Measurements from ENCODE around the gene NELFE. TPM values are rescaled to one million over a fixed set of nuclear protein-coding genes. Genes with fewer than 3 reads are reported as not detected.
"Not testable (repeated sequence)": the region's sequence is repeated elsewhere in the genome, so short reads cannot be mapped to it uniquely, and the experiment has no call there.

Gene NELFE
- total RNA-seq, 1 experiment from 2014 or later = 68.3 TPM

DNA sequence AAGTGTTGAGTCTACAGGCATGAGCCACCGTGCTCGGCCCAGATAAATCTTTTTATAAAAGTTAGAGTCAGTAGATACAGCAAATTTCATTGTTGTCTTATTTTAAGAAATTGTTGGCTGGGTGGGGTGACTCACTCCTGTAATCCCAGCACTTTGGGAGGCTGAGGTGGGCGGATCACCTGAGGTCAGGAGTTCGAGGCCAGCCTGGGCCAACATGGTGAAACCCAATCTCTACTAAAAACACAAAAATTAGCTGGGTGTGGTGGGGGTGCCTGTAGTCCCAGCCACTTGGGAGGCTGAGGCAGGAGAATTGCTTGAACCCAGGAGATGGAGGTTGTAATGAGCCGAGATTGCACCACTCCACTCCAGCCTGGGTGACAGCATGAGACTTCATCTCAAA is 50.5 kb downstream of the NELFE start:
- CTCF ChIA-PET; ATAC-seq; H3K9me2 ChIP-seq (ENCODE audit: insufficient read depth); H3K9ac ChIP-seq (ENCODE audit: low read length); POLR2A ChIA-PET; H3K9me3 ChIP-seq (ENCODE audit: control insufficient read depth in 1 of 2, insufficient read depth in 1 of 2, low read depth in 1 of 2, low read length in 2 of 2); DNase-seq (ENCODE audit: low read depth, low spot score); intact Hi-C loops (cut with micrococcal nuclease); H3K27me3 ChIP-seq (ENCODE audit: insufficient read depth, low read length); RAD21 ChIA-PET (ENCODE audit: low non-redundant PET in 1 of 2, low total read pairs in 2 of 2, uncharacterized antibody in 2 of 2, unreplicated experiment in 2 of 2); H3K27ac ChIP-seq (ENCODE audit: low read depth, low read length); H3K36me3 ChIP-seq (ENCODE audit: control insufficient read depth in 1 of 2, insufficient read depth in 2 of 2, low read length in 2 of 2); H3K4me3 ChIP-seq (replicated peaks in 1 of 2; ENCODE audit: low read depth in 1 of 2, low read length in 2 of 2); H4K20me1 ChIP-seq (ENCODE audit: insufficient read depth); H3K79me2 ChIP-seq (ENCODE audit: insufficient read depth, low read length); BruUV-seq (replicated peaks): not testable (repeated sequence)
- Histone ChIP-seq H2AFZ (ENCODE audit: low read depth, low read length, poor library complexity, severe bottlenecking) (peak overlapping the region; percentile 19), H3K4me2 (ENCODE audit: low read length) (peak overlapping the region; percentile 44), H3K4me1 (ENCODE audit: control insufficient read depth in 1 of 2, insufficient read depth in 2 of 2, low read length in 2 of 2) (peaks cover 42 to 66% of the 10 kb centered on the region in 2 experiments)

DNA sequence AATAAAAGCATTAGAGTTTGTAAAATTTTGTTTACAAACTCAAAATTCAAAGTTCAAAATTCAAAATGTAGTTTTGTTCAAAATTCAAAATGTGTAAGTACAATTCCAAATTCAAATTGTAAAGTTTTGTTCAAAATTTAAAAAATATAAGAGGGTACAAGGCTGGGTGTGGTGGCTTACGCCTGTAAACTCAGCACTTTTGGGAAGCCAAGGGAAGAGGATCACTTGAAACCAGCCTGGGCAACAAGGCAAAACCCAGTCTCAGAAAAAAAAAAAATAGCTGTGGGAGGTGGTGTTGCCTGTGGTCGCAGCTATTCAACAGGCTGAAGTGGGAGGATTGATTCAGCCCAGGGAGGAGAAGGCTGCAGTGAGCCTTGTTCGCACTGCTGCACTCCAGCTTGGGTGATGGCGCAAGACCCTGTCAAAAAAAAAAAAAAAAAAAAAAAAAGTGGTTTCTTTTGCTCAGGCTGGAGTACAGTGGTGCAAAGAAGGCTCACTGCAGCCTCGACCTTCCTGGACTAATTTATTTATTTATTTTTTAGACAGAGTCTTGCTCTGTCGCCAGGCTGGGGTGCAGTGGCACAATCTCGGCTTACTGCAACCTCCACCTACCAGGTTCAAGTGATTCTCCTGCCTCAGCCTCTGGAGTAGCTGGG is 51.5 kb downstream of the NELFE start:
- BruUV-seq (replicated peaks) = no TSS peak
- H2AFZ ChIP-seq (ENCODE audit: low read depth, low read length, poor library complexity, severe bottlenecking) = no peak overlapping the region
- no peaks in the 10 kb centered on the region for H3K9me2 ChIP-seq (ENCODE audit: insufficient read depth)
- H3K79me2 ChIP-seq (ENCODE audit: insufficient read depth, low read length) = no peaks in the 10 kb centered on the region
- ChIA-PET POLR2A (no interaction called here), RAD21 (ENCODE audit: low non-redundant PET in 1 of 2, low total read pairs in 2 of 2, uncharacterized antibody in 2 of 2, unreplicated experiment in 2 of 2) (no interaction called here), CTCF (interaction anchor here (1.2 kb wide), 1 partner anchor 45 kb away, joined by 4 read pairs; no protein-coding TSS in a partner anchor)
- no peaks in the 10 kb centered on the region for H3K27me3 ChIP-seq (ENCODE audit: insufficient read depth, low read length)
- DNase-seq (ENCODE audit: low read depth, low spot score) (no peak), ATAC-seq (no peak)
- peaks cover 42 to 66% of the 10 kb centered on the region in 2 experiments for H3K4me1 ChIP-seq (ENCODE audit: control insufficient read depth in 1 of 2, insufficient read depth in 2 of 2, low read length in 2 of 2)
- no peak overlapping the region for H3K9ac ChIP-seq (ENCODE audit: low read length)
- no peaks in the 10 kb centered on the region for H3K36me3 ChIP-seq (ENCODE audit: control insufficient read depth in 1 of 2, insufficient read depth in 2 of 2, low read length in 2 of 2)
- H4K20me1 ChIP-seq (ENCODE audit: insufficient read depth) = no peaks in the 10 kb centered on the region
- TF ChIP-seq SRF (IDR thresholded peaks at IDR 0.05; ENCODE audit: low read depth) (no peak), FOSL1 (IDR thresholded peaks at IDR 0.05; ENCODE audit: low read depth) (no peak), EZH2 (IDR thresholded peaks at IDR 0.05) (no peak), ELF1 (IDR thresholded peaks at IDR 0.05; ENCODE audit: borderline replicate concordance, low read depth) (no peak), CEBPB (IDR thresholded peaks at IDR 0.05; ENCODE audit: low read depth) (no peak), EZH2phosphoT487 (IDR thresholded peaks at IDR 0.05; ENCODE audit: borderline replicate concordance) (no peak), SIN3A (IDR thresholded peaks at IDR 0.05; ENCODE audit: low read depth) (no peak)
- H3K9me3 ChIP-seq (ENCODE audit: control insufficient read depth in 1 of 2, insufficient read depth in 1 of 2, low read depth in 1 of 2, low read length in 2 of 2) = no peaks in the 10 kb centered on the region
- H3K4me3 ChIP-seq (replicated peaks in 1 of 2; ENCODE audit: low read depth in 1 of 2, low read length in 2 of 2) = no peak overlapping the region
- intact Hi-C loops (cut with micrococcal nuclease) = no loop called here
- peak overlapping the region; percentile 44; the same call in 1 of the 2 replicates for H3K4me2 ChIP-seq (ENCODE audit: low read length)
- H3K27ac ChIP-seq (ENCODE audit: low read depth, low read length) = no peak overlapping the region

GRCh38 chr6:31906727-31907126 is 52.0 kb downstream of the NELFE start:
- RAD21 ChIA-PET (ENCODE audit: low non-redundant PET in 1 of 2, low total read pairs in 2 of 2, uncharacterized antibody in 2 of 2, unreplicated experiment in 2 of 2); POLR2A ChIA-PET; H4K20me1 ChIP-seq (ENCODE audit: insufficient read depth); H3K4me3 ChIP-seq (replicated peaks in 1 of 2; ENCODE audit: low read depth in 1 of 2, low read length in 2 of 2); DNase-seq (ENCODE audit: low read depth, low spot score); ATAC-seq; H3K27me3 ChIP-seq (ENCODE audit: insufficient read depth, low read length); H3K27ac ChIP-seq (ENCODE audit: low read depth, low read length); H2AFZ ChIP-seq (ENCODE audit: low read depth, low read length, poor library complexity, severe bottlenecking); H3K9me3 ChIP-seq (ENCODE audit: control insufficient read depth in 1 of 2, insufficient read depth in 1 of 2, low read depth in 1 of 2, low read length in 2 of 2); BruUV-seq (replicated peaks); H3K79me2 ChIP-seq (ENCODE audit: insufficient read depth, low read length); H3K36me3 ChIP-seq (ENCODE audit: control insufficient read depth in 1 of 2, insufficient read depth in 2 of 2, low read length in 2 of 2); H3K4me2 ChIP-seq (ENCODE audit: low read length); intact Hi-C loops (cut with micrococcal nuclease); H3K9me2 ChIP-seq (ENCODE audit: insufficient read depth); H3K9ac ChIP-seq (ENCODE audit: low read length): not testable (repeated sequence)
- CTCF ChIA-PET = interaction anchor here (1.2 kb wide), 1 partner anchor 46 kb away, joined by 4 read pairs; no protein-coding TSS in a partner anchor
- peaks cover 36 to 61% of the 10 kb centered on the region in 2 experiments for H3K4me1 ChIP-seq (ENCODE audit: control insufficient read depth in 1 of 2, insufficient read depth in 2 of 2, low read length in 2 of 2)
